ENCODE data around the gene TMPRSS11E.
"Not testable (repeated sequence)": the region's sequence is repeated elsewhere in the genome, so short reads cannot be mapped to it uniquely, and the experiment has no call there.

DNA sequence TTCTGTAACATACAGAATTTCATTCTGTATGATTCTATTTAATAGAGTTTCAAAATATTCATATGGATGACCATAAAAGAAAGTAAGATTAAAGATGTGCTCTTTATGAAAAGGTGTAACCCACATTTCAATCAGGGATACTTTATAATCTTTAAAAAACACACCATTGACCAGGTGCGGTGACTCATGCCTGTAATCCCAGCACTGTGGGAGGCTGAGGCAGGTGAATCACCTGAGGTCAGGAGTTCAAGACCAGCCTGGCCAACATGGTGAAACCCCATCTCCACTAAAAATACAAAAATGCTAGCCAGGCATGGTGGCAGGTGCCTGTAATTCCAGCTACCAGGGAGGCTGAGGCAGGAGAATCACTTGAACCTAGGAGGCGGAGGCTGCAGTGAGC, 35.2 kb upstream of the TMPRSS11E start:
- TF ChIP-seq, protein P1, sequence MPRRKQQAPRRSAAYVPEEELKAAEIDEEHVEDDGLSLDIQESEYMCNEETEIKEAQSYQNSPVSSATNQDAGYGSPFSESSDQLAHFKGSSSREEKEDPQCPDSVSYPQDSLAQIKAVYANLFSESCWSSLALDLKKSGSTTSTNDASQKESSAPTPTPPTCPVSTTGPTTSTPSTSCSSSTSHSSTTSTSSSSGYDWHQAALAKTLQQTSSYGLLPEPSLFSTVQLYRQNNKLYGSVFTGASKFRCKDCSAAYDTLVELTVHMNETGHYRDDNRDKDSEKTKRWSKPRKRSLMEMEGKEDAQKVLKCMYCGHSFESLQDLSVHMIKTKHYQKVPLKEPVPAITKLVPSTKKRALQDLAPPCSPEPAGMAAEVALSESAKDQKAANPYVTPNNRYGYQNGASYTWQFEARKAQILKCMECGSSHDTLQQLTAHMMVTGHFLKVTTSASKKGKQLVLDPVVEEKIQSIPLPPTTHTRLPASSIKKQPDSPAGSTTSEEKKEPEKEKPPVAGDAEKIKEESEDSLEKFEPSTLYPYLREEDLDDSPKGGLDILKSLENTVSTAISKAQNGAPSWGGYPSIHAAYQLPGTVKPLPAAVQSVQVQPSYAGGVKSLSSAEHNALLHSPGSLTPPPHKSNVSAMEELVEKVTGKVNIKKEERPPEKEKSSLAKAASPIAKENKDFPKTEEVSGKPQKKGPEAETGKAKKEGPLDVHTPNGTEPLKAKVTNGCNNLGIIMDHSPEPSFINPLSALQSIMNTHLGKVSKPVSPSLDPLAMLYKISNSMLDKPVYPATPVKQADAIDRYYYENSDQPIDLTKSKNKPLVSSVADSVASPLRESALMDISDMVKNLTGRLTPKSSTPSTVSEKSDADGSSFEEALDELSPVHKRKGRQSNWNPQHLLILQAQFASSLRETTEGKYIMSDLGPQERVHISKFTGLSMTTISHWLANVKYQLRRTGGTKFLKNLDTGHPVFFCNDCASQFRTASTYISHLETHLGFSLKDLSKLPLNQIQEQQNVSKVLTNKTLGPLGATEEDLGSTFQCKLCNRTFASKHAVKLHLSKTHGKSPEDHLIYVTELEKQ (tag by site-specific recombination; IDR thresholded peaks at IDR 0.05; ENCODE audit: borderline replicate concordance): not testable (repeated sequence)
- TF ChIP-seq, protein P2, sequence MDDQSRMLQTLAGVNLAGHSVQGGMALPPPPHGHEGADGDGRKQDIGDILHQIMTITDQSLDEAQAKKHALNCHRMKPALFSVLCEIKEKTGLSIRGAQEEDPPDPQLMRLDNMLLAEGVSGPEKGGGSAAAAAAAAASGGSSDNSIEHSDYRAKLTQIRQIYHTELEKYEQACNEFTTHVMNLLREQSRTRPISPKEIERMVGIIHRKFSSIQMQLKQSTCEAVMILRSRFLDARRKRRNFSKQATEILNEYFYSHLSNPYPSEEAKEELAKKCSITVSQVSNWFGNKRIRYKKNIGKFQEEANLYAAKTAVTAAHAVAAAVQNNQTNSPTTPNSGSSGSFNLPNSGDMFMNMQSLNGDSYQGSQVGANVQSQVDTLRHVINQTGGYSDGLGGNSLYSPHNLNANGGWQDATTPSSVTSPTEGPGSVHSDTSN (CRISPR knock-in tag; IDR thresholded peaks at IDR 0.05): not testable (repeated sequence)
- not testable (repeated sequence) for TF ChIP-seq ZNF266 (tag by site-specific recombination; IDR thresholded peaks at IDR 0.05; ENCODE audit: low read depth); YY1 (tag by site-specific recombination; IDR thresholded peaks at IDR 0.05); ZNF394 (tag by site-specific recombination; IDR thresholded peaks at IDR 0.05; ENCODE audit: borderline replicate concordance); ZXDB (tag by site-specific recombination; IDR thresholded peaks at IDR 0.05); BCL11B (tag by site-specific recombination; IDR thresholded peaks at IDR 0.05; ENCODE audit: low read depth); ZBTB1 (tag by site-specific recombination; IDR thresholded peaks at IDR 0.05)
- TF ChIP-seq, protein P3, sequence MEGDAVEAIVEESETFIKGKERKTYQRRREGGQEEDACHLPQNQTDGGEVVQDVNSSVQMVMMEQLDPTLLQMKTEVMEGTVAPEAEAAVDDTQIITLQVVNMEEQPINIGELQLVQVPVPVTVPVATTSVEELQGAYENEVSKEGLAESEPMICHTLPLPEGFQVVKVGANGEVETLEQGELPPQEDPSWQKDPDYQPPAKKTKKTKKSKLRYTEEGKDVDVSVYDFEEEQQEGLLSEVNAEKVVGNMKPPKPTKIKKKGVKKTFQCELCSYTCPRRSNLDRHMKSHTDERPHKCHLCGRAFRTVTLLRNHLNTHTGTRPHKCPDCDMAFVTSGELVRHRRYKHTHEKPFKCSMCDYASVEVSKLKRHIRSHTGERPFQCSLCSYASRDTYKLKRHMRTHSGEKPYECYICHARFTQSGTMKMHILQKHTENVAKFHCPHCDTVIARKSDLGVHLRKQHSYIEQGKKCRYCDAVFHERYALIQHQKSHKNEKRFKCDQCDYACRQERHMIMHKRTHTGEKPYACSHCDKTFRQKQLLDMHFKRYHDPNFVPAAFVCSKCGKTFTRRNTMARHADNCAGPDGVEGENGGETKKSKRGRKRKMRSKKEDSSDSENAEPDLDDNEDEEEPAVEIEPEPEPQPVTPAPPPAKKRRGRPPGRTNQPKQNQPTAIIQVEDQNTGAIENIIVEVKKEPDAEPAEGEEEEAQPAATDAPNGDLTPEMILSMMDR (tag by site-specific recombination; IDR thresholded peaks at IDR 0.05): not testable (repeated sequence)
- TF ChIP-seq, protein P4, sequence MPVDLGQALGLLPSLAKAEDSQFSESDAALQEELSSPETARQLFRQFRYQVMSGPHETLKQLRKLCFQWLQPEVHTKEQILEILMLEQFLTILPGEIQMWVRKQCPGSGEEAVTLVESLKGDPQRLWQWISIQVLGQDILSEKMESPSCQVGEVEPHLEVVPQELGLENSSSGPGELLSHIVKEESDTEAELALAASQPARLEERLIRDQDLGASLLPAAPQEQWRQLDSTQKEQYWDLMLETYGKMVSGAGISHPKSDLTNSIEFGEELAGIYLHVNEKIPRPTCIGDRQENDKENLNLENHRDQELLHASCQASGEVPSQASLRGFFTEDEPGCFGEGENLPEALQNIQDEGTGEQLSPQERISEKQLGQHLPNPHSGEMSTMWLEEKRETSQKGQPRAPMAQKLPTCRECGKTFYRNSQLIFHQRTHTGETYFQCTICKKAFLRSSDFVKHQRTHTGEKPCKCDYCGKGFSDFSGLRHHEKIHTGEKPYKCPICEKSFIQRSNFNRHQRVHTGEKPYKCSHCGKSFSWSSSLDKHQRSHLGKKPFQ (tag by site-specific recombination; IDR thresholded peaks at IDR 0.05): not testable (repeated sequence)
- TF ChIP-seq, protein P5, sequence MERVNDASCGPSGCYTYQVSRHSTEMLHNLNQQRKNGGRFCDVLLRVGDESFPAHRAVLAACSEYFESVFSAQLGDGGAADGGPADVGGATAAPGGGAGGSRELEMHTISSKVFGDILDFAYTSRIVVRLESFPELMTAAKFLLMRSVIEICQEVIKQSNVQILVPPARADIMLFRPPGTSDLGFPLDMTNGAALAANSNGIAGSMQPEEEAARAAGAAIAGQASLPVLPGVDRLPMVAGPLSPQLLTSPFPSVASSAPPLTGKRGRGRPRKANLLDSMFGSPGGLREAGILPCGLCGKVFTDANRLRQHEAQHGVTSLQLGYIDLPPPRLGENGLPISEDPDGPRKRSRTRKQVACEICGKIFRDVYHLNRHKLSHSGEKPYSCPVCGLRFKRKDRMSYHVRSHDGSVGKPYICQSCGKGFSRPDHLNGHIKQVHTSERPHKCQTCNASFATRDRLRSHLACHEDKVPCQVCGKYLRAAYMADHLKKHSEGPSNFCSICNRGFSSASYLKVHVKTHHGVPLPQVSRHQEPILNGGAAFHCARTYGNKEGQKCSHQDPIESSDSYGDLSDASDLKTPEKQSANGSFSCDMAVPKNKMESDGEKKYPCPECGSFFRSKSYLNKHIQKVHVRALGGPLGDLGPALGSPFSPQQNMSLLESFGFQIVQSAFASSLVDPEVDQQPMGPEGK (tag by site-specific recombination; IDR thresholded peaks at IDR 0.05): not testable (repeated sequence)
- TF ChIP-seq, protein P6, sequence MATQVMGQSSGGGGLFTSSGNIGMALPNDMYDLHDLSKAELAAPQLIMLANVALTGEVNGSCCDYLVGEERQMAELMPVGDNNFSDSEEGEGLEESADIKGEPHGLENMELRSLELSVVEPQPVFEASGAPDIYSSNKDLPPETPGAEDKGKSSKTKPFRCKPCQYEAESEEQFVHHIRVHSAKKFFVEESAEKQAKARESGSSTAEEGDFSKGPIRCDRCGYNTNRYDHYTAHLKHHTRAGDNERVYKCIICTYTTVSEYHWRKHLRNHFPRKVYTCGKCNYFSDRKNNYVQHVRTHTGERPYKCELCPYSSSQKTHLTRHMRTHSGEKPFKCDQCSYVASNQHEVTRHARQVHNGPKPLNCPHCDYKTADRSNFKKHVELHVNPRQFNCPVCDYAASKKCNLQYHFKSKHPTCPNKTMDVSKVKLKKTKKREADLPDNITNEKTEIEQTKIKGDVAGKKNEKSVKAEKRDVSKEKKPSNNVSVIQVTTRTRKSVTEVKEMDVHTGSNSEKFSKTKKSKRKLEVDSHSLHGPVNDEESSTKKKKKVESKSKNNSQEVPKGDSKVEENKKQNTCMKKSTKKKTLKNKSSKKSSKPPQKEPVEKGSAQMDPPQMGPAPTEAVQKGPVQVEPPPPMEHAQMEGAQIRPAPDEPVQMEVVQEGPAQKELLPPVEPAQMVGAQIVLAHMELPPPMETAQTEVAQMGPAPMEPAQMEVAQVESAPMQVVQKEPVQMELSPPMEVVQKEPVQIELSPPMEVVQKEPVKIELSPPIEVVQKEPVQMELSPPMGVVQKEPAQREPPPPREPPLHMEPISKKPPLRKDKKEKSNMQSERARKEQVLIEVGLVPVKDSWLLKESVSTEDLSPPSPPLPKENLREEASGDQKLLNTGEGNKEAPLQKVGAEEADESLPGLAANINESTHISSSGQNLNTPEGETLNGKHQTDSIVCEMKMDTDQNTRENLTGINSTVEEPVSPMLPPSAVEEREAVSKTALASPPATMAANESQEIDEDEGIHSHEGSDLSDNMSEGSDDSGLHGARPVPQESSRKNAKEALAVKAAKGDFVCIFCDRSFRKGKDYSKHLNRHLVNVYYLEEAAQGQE (tag by site-specific recombination; IDR thresholded peaks at IDR 0.05): not testable (repeated sequence)
